MG63 (cell line): ENCODE results near the gene GMDS. TPM values are rescaled to one million over a fixed set of nuclear protein-coding genes. Genes with fewer than 3 reads are reported as not detected.
A peak's percentile ranks its signal among the peaks of the same experiment; 100 is the strongest.
"Not testable (repeated sequence)": the region's sequence is repeated elsewhere in the genome, so short reads cannot be mapped to it uniquely, and the experiment has no call there.

ENCODE experiments used
- DNase-seq: peaks from one replicate; pipeline ENCODE4 v3.0.0-alpha.2; 2020
- H3K27me3 ChIP-seq: fragments of 250-450 bp; sonication (Bioruptor Pico); 2 replicates; pipeline ENCODE4 v1.5.1; 2020; ENCODE audit warnings: mild to moderate bottlenecking, moderate library complexity
- H3K36me3 ChIP-seq: fragments of 250-450 bp; sonication (Bioruptor Pico); 2 replicates; pipeline ENCODE4 v1.5.1; 2020; ENCODE audit warnings: mild to moderate bottlenecking, moderate library complexity
- H3K4me3 ChIP-seq: fragments of 250-450 bp; sonication (Bioruptor Pico); 2 replicates; pipeline ENCODE4 v1.5.1; 2020; ENCODE audit warnings: mild to moderate bottlenecking, moderate library complexity
- H3K9me3 ChIP-seq: fragments of 250-450 bp; sonication (Bioruptor Pico); 2 replicates; pipeline ENCODE4 v1.5.1; 2020; ENCODE audit warnings: mild to moderate bottlenecking, moderate library complexity
- total RNA-seq: library from RNA; depleted of rRNA; stranded (reverse); fragments of >200 nt; shearing (Covaris generic); gene quantifications from 2 replicates; pipeline ENCODE4 v1.2.3, GENCODE V29; 2014; ENCODE audit warnings: low replicate concordance

Gene GMDS
- total RNA-seq, 1 experiment from 2014 or later, result 1.8 TPM

DNA sequence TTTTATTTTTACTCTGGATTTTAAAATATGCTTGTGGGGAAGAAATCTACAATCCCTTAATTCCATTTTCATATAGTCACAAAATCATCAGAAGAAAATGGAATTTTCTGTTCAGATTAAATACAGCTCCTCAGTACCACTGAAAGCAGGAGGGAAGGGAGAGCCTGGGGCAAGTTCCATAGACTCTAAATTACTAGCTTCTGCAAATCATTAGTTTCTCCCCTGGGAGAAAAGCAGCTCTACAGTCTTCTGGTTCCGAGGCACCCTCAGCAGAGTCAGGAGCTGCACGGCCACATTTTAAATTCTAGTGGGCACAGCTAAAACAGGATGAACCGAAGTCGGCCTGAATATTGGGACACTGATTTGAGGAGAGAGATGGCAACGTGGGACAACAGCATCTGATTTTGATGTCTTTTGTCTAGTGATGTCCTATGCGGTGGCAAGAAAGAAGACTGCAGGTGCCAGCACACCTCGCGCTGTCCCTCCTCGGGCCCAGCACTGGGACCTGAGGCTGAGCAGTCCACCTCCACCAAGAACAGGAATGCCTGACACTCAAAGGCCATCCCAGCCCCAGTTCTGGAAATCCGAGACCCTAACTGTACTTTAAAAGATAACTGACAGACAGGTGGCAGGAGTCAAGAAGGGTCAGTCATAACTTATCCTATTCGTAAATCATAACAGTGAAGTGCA, 545.0 kb downstream of the GMDS start:
- Histone ChIP-seq H3K36me3 (no peaks in the 10 kb centered on the region), H3K4me3 (no peak overlapping the region), H3K27me3 (no peaks in the 10 kb centered on the region), H3K9me3 (no peaks in the 10 kb centered on the region)
- DNase-seq, result no peak

DNA sequence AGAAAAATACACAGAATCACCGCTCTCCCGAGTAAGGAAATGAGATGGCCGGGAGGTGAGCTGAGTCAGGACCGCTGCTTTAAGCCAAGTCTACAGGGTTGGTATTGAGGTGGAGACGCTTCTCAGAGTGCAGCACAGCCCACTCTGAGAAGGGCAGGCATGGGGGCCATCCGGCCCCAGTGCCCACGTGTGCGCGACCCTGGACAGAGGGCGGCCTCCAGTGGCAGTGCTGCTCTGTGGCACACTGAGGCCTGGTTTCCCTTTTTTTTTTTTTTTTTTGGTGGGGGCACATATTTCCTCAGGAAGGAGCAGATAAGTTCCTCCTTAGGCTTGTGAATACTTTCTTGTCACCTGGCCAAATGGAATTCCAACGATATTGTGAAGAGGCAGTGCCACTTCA, 546.9 kb downstream of the GMDS start:
- H3K4me3 ChIP-seq, result no peak overlapping the region
- H3K36me3 ChIP-seq, result no peaks in the 10 kb centered on the region
- H3K9me3 ChIP-seq, result no peaks in the 10 kb centered on the region
- H3K27me3 ChIP-seq, result no peaks in the 10 kb centered on the region
- no peak for DNase-seq

DNA sequence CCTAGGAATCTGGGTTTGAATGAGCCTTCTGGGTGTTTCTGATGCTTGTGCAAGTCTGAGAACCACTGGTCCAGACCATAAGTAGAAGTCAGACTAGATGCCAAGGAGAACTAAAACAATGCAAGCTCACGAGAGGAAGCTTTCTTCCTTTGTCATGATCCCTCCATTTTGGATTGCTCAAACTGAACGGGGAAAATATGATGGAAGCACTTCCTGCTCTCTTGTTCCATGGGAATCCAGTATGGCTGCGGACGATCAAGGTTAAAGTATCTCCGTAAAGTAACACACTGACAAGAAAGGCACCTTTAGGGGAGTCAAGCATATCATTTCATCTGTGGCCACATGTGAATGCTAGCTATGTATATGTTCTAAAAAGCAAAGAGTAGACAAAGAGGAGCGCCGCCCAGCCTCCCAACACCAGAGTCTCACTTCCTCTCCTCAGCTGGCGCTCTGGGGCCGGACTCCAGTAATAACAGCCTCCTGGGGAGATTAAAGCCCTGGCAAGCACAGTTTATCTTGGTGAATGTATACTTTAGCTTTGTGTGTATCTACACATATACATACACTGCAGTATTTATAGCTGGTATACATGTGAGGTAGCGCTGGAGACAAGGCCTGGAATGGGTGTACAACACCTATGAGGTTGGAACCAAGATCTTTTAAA, 547.6 kb downstream of the GMDS start:
- H3K9me3 ChIP-seq, result no peaks in the 10 kb centered on the region
- no peak for DNase-seq
- H3K4me3 ChIP-seq, result no peak overlapping the region
- H3K36me3 ChIP-seq, result no peaks in the 10 kb centered on the region
- H3K27me3 ChIP-seq, result no peaks in the 10 kb centered on the region

DNA sequence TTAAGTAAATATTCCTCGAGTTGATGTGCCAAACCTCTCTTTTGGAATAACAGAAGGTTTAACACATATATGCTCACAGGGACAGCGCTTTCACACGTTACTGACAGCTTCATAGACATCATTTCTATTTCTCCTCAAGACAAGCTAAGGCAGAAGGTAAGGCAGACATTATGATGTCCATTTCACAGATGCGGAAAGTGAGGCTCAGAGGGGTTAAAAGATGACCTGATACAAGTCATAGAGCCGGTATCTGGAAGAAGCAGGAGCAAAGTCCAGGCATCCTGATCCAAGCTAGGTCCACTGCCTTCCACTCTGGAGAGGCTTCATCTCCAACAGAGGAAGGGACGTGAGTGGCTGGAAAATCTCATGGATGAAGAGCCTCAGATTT, 548.9 kb downstream of the GMDS start:
- Histone ChIP-seq H3K27me3 (no peaks in the 10 kb centered on the region), H3K4me3 (no peak overlapping the region), H3K9me3 (no peaks in the 10 kb centered on the region), H3K36me3 (no peaks in the 10 kb centered on the region)
- DNase-seq, result no peak

DNA sequence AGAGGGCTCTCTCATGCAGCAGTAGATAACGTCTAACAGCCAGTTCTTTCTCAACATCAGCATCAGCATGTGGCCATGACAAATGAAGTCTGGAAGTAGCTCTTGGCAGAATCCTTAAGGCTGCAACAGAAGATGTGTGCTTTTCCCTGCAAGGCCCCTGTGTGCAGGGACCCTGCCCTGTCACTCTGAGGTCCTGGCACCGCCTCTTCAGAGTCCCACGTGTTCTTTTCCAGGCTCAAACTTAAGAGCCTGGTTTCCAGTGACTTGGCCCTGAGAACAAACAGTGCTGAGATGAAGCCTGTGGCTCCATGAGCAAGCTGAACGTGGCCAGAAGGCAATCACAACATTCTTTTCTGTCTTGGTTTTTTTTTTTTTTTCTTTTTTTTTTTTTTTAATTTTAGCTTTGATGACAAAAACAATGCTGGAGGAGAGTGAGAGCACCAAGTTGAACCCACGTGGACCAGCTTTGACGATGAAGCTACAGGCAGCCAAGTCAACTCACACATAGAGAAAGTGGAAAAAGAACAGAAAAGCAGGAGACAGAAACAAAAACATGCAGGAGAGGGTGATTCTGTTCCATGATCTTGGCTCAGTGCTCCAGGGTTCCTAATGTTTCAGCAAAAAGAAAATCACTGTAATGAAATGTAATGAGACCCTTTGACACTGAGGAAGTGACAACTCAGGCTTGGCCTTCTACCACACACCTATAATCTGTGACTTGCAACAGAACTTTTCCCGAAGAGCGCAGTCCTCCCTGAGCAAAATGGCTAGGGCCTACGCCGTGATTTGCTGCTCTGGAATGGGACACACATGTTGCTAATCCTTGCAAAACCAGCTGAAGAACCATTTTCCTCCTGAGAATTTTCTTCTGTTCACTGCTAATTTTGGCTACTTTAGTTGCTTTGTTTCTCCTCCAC, 549.6 kb downstream of the GMDS start:
- Histone ChIP-seq H3K4me3 (no peak overlapping the region), H3K27me3 (no peaks in the 10 kb centered on the region), H3K9me3 (no peaks in the 10 kb centered on the region), H3K36me3 (no peaks in the 10 kb centered on the region)
- no peak for DNase-seq

DNA sequence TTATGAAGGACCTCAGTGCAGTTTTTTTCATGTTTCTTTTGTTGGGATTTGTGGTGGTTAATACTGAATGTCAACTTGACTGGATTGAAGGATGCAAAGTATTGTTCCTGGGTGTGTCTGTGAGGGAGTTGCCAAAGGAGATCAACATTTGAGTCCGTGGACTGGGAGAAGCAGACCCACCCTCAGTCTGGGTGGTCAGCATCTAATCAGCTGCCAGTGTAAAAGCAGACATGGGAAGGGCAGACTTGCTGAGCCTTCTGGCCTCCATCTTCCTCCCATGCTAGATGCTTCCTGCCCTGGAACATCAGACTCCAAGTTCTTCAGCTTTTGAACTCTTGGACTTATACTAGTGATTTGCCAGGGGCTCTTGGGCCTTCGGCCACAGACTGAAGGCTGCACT, 553.6 kb downstream of the GMDS start:
- H3K36me3 ChIP-seq, H3K4me3 ChIP-seq, H3K9me3 ChIP-seq, DNase-seq, H3K27me3 ChIP-seq: not testable (repeated sequence)

DNA sequence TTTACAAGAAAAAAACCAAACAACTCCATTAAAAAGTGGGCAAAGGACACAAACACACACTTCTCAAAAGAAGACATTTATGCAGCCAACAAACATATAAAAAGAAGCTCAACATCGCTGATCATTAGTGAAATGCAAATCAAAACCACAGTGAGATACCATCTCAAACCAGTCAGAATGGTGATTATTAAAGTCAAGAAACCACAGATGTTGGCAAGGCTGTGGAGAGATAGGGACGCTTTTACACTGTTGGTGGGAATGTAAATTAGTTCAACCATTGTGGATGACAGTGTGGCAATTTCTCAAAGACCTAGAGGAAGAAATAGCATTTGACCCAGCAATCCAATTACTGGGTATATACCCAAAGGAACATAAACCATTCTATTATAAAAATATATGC, 554.7 kb downstream of the GMDS start:
- H3K9me3 ChIP-seq, DNase-seq, H3K27me3 ChIP-seq, H3K4me3 ChIP-seq, H3K36me3 ChIP-seq: not testable (repeated sequence)

DNA sequence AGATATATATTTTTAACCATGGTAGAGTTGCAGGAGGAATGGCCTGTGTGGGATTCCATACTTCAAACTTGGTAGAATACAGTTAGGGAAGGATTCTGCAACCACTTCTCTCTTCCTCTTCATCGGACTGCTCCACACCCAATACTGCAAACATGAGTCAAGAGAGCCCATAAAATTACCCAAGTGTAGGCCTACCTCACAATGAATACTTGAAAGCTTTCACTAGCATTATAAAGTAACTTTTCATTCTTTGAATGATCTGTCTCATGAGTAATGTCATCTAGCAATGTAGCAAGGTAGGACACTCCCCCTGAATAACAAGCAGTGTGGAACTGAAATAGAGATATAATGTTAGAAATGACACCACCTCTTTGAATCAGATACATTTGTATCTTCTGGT, 556.3 kb downstream of the GMDS start:
- no peaks in the 10 kb centered on the region for H3K27me3 ChIP-seq
- DNase-seq, result no peak
- no peak overlapping the region for H3K4me3 ChIP-seq

DNA sequence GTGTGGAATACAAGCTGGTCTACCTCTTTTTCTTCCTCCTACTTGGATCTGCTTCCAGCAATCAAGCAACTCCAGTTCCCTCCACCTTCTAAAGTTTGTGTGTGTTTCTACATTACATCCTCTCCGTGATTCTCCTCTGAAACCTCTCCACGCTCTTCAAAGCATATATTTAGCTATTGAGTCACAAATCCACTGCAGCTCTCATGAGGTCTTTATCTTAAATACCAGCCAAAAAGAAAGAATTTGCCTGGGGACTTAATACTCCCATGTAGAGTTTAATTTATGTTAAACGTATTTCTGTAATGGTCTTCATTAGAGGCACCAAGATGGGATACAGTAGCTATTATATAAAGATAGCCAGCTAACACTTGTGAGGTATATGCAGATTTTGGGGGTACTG, 557.0 kb downstream of the GMDS start:
- Histone ChIP-seq H3K36me3 (no peaks in the 10 kb centered on the region), H3K4me3 (no peak overlapping the region), H3K27me3 (no peaks in the 10 kb centered on the region), H3K9me3 (no peaks in the 10 kb centered on the region)
- no peak for DNase-seq

More for the DNA sequence above, 556.3 kb downstream of the GMDS start:
- Histone ChIP-seq H3K36me3 (no peaks in the 10 kb centered on the region), H3K9me3 (no peaks in the 10 kb centered on the region)

DNA sequence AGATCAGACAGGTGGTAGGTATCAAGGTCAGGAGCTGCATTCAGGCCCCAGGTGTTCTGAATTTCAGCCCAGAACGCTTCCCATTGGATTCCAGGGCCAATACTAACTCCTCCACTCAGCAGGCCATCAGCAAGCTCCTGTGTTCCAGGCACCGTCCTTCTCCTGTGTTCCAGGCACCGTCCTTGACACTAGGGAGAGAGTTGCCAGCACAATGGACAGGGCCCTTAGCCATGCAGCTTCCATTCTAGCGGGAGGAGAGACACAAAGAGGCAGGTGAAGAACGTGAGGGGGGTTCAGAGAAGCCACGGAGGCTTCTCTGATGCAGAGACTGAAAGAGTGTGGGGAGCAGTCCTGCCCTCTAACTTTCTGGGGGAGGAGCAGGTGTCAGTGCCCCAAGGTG, 558.0 kb downstream of the GMDS start:
- no peaks in the 10 kb centered on the region for H3K36me3 ChIP-seq
- H3K27me3 ChIP-seq, result no peaks in the 10 kb centered on the region
- no peaks in the 10 kb centered on the region for H3K9me3 ChIP-seq
- no peak overlapping the region for H3K4me3 ChIP-seq
- DNase-seq, result no peak

DNA sequence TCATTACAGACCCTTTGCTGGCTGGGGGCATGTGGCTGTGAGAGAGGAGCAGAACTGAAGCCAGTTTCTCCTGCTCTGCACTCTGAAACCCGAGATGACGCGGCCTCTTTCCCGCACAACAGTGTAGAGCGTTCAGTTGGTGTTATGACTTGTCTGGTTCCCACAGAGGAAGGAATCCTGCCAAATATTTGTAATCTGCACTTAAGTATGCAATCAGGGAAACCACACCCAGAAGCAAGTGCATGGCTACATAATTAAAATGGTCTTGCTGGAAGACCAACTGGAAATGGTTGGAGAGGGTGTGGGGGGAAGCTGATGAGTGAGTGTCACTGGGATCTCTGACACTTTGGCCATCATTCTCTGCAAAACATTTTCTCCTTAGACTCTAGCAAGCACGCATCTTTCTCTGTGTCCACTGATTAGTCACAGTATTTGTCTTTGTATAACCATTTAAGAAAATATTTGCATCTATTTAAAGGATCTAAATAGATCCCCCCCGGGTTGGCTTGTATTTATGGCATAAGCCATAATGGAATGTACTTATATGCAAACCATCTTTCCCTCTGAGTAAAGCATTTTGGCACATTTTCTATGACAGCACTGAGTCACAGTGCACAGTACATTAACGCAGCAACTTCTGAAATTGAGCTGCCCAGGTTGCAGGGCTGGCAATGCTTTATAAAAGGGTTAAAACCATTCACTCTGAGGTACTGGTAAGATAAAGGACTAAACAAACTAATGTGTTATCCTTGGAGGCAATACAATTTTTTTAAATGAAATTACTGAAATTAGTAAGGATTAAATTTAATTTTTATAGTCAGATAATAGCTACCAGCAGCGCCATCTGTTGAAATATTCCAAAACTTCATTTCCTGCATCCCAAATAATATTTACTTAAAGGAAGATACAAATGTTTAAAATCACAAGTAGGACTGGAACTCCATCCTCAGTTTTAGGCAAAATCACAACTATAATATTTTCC, 559.0 kb downstream of the GMDS start:
- DNase-seq, result peak; percentile 67
- Histone ChIP-seq H3K36me3 (no peaks in the 10 kb centered on the region), H3K27me3 (no peaks in the 10 kb centered on the region), H3K4me3 (no peak overlapping the region), H3K9me3 (no peaks in the 10 kb centered on the region)

DNA sequence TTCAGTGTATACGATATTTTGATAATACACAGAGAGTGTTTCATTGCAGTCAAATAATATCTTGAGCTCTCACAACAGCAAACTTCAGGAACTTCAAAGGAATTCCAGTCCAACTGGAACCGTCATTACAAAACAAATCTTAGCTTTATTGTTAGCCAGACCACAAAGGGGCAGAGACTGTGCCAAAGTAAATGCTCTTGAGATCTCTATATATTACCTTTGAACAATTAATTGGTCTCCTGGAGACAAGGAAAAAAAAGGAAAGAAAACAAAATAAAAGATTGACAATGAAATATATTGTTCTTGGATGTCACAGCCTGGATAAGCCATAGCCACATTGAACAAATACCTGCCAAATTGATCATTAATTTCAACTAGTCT, 565.7 kb downstream of the GMDS start:
- H3K9me3 ChIP-seq, result no peaks in the 10 kb centered on the region
- no peaks in the 10 kb centered on the region for H3K36me3 ChIP-seq
- no peak for DNase-seq
- no peaks in the 10 kb centered on the region for H3K27me3 ChIP-seq
- H3K4me3 ChIP-seq, result no peak overlapping the region

DNA sequence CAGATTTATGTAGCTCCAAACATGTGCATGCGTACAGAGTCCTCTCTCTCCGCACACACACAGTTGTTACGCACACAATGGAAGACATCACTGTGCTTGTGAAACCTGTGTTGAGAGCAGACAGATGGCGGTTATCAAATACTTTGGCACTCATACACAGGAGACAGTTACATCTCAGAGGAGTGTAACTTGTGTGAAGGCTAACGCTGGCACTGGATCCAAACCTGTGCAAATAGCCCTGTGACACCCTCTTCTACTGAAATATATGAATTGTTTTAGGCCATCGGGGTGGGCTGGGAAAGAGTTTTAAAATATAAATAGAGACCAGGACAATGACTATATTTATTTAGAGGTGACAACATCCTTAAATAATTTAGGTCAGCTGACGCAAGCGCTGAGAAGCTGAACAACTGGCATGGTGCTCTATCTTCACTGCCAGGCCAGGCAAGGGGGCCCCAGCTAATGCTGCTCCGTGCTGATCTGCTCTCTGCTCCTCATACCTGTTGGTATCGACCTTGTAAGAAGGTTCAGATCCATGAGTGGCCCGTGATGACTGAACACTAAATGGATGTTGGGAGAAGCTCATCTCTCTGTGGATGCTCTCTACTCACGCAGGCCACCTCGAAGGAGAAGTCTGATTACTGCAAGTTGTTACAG, 566.2 kb downstream of the GMDS start:
- Histone ChIP-seq H3K36me3 (no peaks in the 10 kb centered on the region), H3K4me3 (no peak overlapping the region), H3K9me3 (no peaks in the 10 kb centered on the region), H3K27me3 (no peaks in the 10 kb centered on the region)
- no peak for DNase-seq

DNA sequence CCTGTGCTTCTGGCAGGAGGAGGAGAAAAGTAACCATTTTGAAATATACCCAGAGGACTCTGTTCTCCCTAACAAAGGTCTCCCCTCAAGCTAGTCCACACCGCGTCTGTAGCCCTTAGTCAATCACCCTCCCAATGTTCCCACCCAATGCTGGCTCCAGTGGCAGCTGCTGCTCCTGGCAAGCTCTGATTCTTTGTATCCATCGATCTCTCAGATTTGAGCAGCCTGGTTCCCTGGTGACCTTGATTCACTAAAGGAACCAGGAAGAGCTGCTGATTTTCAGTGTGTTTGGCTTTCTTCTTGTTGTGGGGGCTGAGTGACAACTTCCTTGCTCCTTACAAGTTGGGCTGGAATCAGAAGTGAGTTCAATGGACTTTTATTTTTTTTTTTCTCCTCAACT, 567.2 kb downstream of the GMDS start:
- Histone ChIP-seq H3K4me3 (no peak overlapping the region), H3K9me3 (no peaks in the 10 kb centered on the region), H3K27me3 (no peaks in the 10 kb centered on the region), H3K36me3 (no peaks in the 10 kb centered on the region)
- no peak for DNase-seq

DNA sequence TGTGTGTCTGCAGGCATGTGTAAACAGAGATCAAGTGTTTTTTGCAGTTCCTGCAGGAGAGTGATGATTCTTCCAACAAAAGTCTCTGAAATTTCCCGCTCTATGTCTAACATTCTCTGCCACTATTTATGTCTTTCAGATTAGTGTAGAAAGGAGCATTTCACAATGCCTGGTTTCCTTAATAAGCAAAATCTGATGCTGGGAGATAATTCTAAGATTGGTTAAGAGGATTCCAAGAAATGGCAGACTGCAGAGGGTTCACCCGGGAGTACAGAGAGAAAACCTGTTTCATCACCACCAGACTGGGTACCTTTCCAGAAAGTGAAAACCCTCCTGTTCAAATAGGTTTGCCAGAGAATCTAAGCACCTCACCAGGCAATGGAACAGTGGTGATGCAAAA, 573.0 kb downstream of the GMDS start:
- no peak overlapping the region for H3K4me3 ChIP-seq
- H3K9me3 ChIP-seq, result no peaks in the 10 kb centered on the region
- DNase-seq, result no peak
- no peaks in the 10 kb centered on the region for H3K27me3 ChIP-seq
- H3K36me3 ChIP-seq, result no peaks in the 10 kb centered on the region
